SK-N-MC (cell line): ENCODE data around the gene PRAMEF15.
"Not testable (repeated sequence)": the region's sequence is repeated elsewhere in the genome, so short reads cannot be mapped to it uniquely, and the experiment has no call there.

ENCODE experiments used
- EZH2 ChIP-seq: fragments of 200-600 bp; sonication (generic); IDR thresholded peaks from one replicate; pipeline ENCODE4 v1.6.1; 2017; ENCODE audit warnings: antibody characterized with exemption
- FOXP2 ChIP-seq: optimal IDR thresholded peaks from 2 replicates; pipeline ENCODE3; 2011; ENCODE audit warnings: mild to moderate bottlenecking, moderate library complexity; ENCODE audit not compliant: insufficient read depth; ENCODE audit errors: extremely low read length, control extremely low read depth
- POLR2AphosphoS5 ChIP-seq: IDR thresholded peaks from 2 replicates; pipeline ENCODE4 v1.6.1; 2012; ENCODE audit warnings: mild to moderate bottlenecking, low read depth, low read length, borderline replicate concordance

DNA sequence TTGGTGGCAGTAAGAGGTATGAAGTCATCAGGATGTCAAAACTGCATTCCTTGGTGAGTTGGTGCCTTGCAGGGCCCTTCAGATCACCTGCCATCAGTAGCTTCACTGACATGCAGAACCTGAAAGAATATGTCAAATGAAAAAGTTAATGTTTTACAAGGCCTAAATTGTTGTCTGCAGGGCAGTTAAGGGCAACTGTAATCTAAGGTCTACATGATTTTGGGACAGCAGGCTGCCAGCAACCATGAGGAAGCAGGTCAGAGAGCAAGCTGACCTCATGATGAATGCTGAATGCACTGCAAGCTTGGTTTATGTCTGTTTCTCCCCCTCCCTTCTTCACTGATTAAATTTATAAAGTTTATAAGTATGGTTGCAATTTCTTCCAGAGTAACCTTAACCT, 13.2 kb upstream of the PRAMEF15 start:
- not testable (repeated sequence) for TF ChIP-seq EZH2, POLR2AphosphoS5, FOXP2
